GM21737 (cell line): ENCODE results near the gene HBP1.
A peak's percentile ranks its signal among the peaks of the same experiment; 100 is the strongest.
"Not testable (repeated sequence)": the region's sequence is repeated elsewhere in the genome, so short reads cannot be mapped to it uniquely, and the experiment has no call there.

Experiments
- ATAC-seq: cut with Tn5 transposase; IDR thresholded peaks from one replicate; pipeline ENCODE4 v1.9.1; 2021; ENCODE audit warnings: mild to moderate bottlenecking, moderate library complexity; ENCODE audit not compliant: unreplicated experiment

HBP1 gene, protein sequence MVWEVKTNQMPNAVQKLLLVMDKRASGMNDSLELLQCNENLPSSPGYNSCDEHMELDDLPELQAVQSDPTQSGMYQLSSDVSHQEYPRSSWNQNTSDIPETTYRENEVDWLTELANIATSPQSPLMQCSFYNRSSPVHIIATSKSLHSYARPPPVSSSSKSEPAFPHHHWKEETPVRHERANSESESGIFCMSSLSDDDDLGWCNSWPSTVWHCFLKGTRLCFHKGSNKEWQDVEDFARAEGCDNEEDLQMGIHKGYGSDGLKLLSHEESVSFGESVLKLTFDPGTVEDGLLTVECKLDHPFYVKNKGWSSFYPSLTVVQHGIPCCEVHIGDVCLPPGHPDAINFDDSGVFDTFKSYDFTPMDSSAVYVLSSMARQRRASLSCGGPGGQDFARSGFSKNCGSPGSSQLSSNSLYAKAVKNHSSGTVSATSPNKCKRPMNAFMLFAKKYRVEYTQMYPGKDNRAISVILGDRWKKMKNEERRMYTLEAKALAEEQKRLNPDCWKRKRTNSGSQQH

DNA sequence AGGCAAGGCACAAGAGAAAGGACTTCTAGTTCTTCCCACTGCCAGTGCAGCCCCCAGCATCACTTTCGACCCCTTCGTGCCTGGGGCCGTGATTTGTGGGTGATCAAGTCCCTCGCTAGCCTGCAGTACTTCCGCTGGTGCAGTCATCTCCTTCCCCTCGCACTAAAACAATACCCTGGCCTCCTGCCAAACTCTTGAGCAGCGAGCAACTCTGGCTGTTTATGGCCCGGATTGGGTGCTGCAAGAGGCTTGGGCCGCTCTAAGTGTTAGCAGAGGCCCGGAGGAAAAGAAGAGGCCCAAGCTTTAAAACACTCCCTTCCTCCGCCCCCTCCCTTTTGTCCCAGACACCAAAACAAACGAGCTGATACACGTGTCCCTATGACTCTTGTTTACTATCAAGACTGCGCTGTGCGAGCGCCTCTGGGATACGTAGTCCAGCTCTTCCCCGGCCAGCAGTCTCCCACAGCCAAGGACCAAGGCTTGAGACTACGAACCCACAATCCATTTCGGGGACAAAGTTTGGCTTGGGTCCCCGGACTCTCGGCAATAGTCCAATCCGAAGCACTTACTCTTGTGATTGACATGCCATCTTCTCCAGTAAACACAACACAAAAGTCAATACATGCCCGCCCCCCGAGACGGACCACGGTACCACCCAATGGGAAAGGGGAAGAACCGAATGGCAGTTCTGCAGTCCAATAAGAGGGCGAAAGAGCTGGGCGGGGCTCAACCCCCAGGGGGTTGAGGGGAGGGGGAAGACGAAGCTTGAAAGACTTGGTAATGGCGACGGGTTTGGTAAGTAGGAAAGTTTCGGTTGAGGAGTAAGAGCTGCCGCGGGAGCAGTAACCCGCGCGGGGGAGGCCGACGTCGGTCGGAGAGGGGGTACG is at the start of gene HBP1:
Gene HBP1, plus strand, starts transcription at position 771 of the 887 bp plus-strand sequence. CDS start 10,891 bp downstream, outside the sequence.
- ATAC-seq = peak; percentile 88

- no peak for ATAC-seq
Measured at GRCh38 chr7:107119376-107120105, 49.3 kb upstream of the HBP1 start.

DNA sequence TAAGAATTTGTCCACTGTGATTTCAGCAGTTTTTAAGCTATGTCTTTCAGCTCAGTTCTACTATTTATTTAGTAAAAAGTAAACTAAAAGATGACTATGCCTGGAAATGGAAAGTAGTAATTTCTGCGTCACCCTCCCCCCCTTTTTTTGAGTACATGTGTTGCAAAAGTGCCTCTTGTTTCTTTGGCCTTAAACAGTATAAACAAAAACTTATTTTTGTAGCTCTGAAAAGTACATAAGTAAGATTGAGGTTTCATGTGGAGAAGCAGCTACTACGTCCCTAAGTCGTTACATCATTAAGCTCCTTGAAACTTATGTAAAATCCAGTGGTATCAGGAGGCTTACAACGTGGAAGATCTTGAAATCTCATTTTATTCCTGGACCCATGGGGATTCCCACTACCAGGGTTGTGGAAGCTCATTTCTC is 46.3 kb upstream of the HBP1 start:
- no peak for ATAC-seq

GRCh38 chr7:107123392-107123791 is 45.4 kb upstream of the HBP1 start:
- no peak for ATAC-seq

GRCh38 chr7:107125475-107125874 is 43.3 kb upstream of the HBP1 start:
- ATAC-seq = no peak

GRCh38 chr7:107128217-107128616 is 40.6 kb upstream of the HBP1 start:
- no peak for ATAC-seq

GRCh38 chr7:107128748-107129147 is 40.1 kb upstream of the HBP1 start:
- no peak for ATAC-seq

- no peak for ATAC-seq
Measured at GRCh38 chr7:107130487-107131220, 38.1 kb upstream of the HBP1 start.

DNA sequence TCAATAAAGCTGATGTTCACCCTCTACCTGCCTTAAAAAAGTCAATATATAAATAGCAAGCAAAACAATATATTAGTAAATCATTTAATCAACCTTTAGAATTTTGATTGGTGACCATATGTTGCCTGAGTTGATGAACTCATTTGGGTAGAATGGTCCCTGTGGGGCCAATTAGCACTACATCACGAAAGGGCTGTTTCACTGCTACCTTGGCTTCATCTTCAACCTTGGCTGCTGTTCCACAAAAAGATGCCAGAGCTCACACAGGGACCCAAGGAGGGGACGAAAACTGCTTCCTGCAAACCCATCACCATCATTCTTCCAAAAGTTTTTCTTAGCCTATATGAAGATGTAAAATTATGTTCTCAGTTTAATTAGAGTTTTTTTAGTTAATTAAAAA is 35.4 kb upstream of the HBP1 start:
- no peak for ATAC-seq

DNA sequence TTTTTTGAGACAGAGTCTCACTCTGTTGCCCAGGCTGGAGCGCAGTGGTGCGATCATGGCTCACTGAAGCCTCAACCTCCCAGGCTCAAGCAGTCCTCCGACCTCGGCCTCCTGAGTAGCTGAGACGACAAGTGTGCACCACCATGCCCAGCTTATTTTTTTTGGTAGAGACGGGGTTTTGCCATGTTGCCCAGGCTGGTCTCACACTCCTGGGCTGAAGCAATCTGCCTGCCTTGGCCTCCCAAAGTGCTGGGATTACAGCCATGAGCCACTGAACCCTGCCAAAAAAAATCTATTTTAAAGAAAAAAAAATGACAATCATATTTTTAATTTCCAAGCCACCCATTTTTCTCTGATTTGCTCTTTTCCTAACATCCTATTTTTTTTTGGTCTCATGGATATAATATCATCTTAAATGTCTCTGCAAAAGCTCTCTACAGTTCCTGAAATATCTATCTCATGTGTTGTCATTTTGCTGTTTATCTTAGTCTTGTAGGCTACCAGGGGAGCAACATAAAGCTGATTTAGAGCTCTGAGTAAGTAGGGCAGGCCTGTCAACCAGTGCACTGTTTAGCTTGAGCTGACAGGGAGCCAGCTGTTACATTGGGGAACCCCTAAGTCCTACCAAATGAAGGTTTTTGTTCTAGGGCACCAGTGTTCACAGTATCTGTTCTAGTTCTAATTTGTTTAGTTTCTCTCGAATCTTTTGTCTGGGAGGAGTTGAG is 29.9 kb upstream of the HBP1 start:
- no peak for ATAC-seq

DNA sequence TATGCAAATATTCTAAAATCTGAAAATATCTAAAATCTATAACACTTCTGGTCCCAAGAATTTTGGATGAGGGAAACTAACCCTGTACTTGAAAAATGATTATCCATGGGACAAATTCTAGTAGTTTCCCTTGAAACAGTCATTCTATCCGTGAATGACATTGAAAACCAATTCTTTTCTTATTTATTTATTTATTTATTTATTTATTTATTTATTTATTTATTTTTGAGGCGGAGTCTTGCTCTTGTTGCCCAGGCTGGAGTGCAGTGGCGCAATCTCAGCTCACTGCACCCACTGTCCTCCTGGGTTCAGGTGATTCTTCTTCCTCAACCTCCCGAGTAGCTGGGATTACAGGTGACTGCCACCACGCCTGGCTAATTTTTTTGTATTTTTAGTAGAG is 24.9 kb upstream of the HBP1 start:
- ATAC-seq = not testable (repeated sequence)

DNA sequence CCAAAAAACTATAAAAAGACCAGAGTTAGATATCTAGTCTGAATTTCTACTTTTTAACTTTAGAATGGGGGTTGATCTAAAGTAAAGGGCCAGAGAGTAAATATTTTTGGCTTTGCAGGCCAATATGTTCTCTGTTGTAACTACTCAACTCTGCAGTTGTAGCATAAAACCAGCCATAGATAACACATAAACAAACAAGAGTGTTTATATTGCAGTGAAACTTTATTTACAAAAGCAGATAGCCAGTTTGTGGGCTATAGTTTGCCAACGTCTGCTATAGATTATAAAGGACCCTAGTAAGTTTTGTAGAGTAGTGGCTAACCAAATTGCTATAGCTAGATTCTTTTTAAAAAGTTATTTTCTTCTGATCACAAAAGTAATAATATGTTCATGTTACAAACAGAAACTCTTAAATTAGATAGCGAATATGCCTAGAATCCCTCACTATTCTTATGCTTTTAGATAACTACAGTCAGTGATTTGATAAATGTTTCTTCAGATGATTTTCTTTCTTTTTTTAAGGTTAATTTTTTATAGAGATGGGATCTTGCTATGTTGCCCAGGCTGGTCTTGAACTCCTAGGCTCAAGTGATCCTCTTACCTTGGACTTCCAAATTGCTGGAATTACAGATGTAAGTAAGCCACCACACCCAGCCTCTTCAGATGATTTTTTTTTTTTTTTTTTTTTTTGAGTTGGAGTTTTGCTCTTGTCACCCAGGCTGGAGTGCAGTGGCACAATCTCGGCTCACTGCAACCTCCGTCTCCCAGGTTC is 23.6 kb upstream of the HBP1 start:
- no peak for ATAC-seq

DNA sequence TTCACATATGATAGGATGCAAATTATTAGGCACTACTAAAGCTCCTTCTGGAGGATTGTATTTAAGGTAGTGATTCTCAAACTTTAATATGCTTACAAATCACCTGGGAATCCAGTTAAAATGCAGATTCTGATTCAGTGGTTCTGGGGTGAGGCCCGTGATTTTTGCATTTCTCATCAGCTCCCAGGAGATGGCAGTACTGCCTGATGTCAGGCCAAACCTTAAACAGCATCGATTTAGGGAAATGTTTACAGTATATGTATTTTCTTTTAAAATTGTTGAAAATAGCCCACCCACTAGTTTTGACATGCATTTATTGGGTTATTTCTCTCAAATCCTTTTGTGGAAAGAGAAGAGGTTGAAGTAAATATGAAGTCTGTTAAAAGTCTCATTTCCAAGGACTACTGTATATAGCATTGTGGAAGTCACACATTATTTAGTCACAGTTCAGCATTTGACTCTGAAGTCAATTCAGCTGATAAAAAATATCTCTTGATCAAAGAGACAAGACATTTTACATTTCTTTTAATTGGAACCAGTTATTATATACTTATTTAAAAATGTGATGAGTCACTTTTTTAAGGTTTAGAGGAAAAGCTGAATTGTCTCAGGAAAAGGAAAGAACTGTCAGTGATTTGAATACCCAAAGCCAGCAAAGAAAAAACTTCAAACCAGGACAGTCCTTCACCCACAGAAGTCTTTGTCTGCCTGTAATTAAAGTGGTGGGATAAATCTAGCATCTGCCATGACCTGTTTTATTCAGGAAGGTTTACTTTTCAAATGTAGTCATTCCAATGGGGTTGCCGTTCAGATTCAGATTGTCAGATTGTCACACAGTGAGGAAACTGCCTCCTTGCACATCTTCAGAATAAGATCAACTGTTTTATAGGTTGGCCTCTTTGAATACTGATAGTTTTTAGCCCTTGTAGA is 21.1 kb upstream of the HBP1 start:
- no peak for ATAC-seq

DNA sequence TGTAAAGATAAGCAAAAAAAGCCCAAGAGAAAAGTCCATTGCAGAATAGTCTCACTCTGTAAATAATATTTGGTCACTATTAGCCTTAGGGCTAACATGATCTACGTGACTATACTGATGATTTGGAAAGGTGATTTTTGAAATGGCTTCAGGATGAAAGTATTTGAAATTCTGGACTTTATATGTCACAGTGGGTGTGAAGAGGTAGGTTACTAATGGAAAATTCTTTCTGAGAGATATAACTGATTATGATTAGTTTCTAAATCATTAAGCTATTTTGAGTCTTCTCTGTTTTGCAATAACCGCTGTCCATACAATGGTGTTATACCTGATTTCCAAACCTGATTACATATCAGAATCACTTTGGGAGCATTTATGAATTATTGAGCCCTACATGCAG is 20.1 kb upstream of the HBP1 start:
- no peak for ATAC-seq

- no peak for ATAC-seq
Measured at GRCh38 chr7:107149863-107150262, 18.9 kb upstream of the HBP1 start.

DNA sequence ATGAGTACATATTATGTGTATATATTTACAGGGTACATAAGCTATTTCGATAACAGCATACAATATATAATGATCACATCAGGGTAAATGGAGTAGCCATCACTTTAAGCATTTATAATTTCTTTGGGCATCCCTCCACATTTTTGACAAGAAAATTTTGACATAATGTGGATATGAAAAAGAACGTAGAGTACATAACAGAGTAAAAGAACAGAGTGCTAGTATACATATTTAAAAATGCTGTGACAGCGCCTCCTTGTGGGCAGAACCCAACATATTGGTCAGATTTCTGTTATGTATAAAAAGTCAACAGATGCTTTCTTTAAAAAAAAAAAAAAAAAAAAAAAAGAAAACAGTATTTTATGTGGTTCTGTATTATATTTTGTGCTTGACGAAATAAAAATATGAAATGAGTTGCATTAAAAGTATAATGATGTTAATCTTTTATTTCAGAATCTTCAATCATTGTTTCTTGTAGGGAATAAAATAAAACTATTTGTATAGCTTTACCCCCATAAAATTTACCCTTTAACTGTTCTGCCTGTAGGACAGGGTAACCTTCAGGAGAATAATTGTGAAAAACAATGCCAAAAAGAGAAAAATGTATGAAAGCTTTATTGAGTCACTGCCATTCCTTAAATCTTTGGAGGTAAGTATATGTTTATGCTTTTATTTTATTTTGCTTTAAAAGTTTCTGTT is 18.3 kb upstream of the HBP1 start:
- ATAC-seq = no peak

DNA sequence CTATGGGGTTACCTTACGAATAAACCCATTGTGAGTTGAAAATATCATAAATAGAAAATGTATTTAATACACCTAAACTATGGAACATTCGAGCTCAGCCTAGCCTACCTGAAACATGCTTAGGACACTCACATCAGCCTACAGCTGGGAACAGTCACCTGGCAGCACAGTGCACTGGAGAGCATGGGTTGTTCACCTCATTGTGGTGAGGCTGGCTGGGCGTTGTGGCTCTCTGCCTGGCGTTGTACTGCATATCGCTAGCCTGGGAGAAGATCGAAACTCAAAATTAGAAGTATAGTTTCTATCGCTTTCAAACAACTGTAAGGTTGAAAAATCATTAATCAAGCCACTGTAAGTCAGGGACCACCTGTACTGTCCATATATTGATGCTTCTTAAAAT is 17.3 kb upstream of the HBP1 start:
- no peak for ATAC-seq
